Measurements from ENCODE around the gene RBM38.

DNA sequence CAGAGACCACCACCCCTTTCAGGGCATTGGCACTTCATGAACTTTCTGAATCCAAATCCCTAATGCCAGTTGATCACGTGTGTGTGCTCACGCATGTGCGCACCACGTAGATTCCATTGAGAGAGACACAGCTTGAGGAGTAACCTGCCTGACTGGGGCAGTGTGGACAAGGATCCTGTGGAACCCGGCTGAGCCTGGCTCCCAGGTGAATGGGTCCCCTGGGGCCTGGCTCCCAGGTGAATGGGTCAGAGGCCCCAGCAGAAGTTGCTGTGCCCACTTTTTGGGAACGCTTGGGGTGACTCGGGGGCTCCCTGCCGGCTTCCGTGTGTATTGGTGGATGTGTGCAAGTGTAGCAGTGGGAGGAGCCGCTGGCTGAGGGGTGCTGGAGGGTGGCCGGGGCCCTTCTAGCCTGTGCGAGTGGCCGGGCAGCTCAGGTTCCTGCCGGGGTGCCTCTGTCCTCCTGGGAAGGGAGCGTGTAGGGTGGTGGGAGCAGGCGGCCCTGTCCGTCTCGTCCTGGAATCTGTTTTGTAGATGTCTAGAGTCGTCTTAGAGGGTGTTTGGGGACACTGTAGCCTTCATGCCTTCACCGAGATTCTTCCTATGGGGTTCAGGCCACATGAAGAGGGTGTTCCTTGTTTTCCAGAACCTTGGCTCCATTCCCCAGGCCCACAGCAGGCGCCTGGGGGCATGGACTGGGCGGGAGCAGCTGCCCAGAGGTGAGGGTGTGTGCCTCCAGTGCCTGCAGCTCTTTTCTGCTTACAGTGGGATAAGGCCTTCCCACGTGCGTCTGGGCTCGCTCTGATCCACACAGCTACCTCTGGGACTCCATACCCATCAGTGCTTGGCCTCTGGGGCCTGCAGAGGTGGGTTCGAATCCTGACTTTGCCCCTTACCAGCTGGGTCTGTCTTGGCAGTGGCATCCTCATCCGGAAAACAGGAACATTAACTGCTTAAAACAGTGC, 3.2 kb downstream of the RBM38 start:
- TF ChIP-seq, protein P1, sequence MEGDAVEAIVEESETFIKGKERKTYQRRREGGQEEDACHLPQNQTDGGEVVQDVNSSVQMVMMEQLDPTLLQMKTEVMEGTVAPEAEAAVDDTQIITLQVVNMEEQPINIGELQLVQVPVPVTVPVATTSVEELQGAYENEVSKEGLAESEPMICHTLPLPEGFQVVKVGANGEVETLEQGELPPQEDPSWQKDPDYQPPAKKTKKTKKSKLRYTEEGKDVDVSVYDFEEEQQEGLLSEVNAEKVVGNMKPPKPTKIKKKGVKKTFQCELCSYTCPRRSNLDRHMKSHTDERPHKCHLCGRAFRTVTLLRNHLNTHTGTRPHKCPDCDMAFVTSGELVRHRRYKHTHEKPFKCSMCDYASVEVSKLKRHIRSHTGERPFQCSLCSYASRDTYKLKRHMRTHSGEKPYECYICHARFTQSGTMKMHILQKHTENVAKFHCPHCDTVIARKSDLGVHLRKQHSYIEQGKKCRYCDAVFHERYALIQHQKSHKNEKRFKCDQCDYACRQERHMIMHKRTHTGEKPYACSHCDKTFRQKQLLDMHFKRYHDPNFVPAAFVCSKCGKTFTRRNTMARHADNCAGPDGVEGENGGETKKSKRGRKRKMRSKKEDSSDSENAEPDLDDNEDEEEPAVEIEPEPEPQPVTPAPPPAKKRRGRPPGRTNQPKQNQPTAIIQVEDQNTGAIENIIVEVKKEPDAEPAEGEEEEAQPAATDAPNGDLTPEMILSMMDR (IDR thresholded peaks at IDR 0.05), result no peak
- no peak for TF ChIP-seq POLR2A (IDR thresholded peaks at IDR 0.05)

All from adrenal gland (tissue), 5 donors.